Measurements from ENCODE around the gene TEX10. TPM values are rescaled to one million over a fixed set of nuclear protein-coding genes. Genes with fewer than 3 reads are reported as not detected.
A peak's percentile ranks its signal among the peaks of the same experiment; 100 is the strongest.

The TEX10 gene
- total and polyA plus RNA-seq, 2 of the 4 experiments (the other 2 are of a cell fraction), result 16.2 to 43.9 TPM

DNA sequence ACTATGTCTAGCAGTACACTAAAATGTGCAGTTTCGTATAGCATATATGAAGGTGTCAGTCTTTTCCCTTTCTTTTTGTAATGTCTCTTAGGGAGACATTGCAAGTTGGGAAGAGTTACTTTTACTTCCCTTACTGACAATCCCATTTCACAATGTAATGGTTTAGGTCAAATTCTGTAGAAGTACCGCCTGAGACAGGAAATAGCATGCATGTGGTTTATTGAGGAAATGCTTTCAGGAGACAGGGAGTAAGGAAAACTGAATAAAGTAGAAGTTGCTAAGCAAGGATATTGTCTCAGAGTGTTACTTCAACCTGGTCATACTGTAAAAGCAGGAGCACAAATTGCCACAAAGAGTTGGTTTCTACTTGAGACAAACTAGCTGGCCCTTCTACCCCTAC lies 42.1 kb upstream of the TEX10 start:
- Histone ChIP-seq H2BK15ac (ENCODE audit: low read depth, low read length) (no peak overlapping the region), H3K18ac (ENCODE audit: low read depth, low read length) (no peak overlapping the region), H3K4me3 (ENCODE audit: insufficient read depth, low read depth, low read length) (no peak overlapping the region), H2AK9ac (replicated peaks; ENCODE audit: low read depth, low read length, poor library complexity) (no peak overlapping the region), H3K14ac (replicated peaks; ENCODE audit: low read depth, low read length) (no peak overlapping the region), H4K20me1 (ENCODE audit: insufficient read depth, low read length) (no peaks in the 10 kb centered on the region), H3K4me1 (ENCODE audit: control insufficient read depth, insufficient read depth, low read length) (peaks cover 5% of the 10 kb centered on the region), H3K23ac (ENCODE audit: low read depth, low read length) (no peak overlapping the region), H3K27me3 (ENCODE audit: control insufficient read depth, insufficient read depth, low read length) (no peaks in the 10 kb centered on the region), H2BK5ac (ENCODE audit: low read depth, low read length, poor library complexity, severe bottlenecking) (no peak overlapping the region), H3K9me3 (ENCODE audit: control insufficient read depth, insufficient read depth, low read length) (no peaks in the 10 kb centered on the region), H3K9ac (ENCODE audit: low read depth, low read length) (no peak overlapping the region), H2BK120ac (ENCODE audit: low read depth, low read length) (no peak overlapping the region), H3K79me1 (ENCODE audit: low read depth in 1 of 2, low read length in 2 of 2) (no peaks in the 10 kb centered on the region), H3K4ac (ENCODE audit: low read depth, low read length) (no peak overlapping the region), H4K5ac (ENCODE audit: low read depth, low read length) (no peak overlapping the region), H3K4me2 (ENCODE audit: low read depth, low read length) (no peak overlapping the region), H4K91ac (ENCODE audit: insufficient read depth, low read depth, low read length) (no peak overlapping the region), H4K8ac (ENCODE audit: low read depth in 2 of 2, low read length in 2 of 2) (no peak overlapping the region), H3K36me3 (ENCODE audit: control insufficient read depth, insufficient read depth, low read length) (no peaks in the 10 kb centered on the region), H2AFZ (replicated peaks; ENCODE audit: low read length, poor library complexity) (no peak overlapping the region), H3K27ac (ENCODE audit: insufficient read depth, low read length) (no peak overlapping the region), H3K56ac (ENCODE audit: extremely low read depth, insufficient read depth, low read length) (no peak overlapping the region), H2AK5ac (ENCODE audit: low read depth, low read length) (no peak overlapping the region), H2BK20ac (ENCODE audit: low read depth, low read length) (no peak overlapping the region), H3K9me1 (ENCODE audit: insufficient read depth, low read length) (no peaks in the 10 kb centered on the region)
- intact Hi-C loops (cut with micrococcal nuclease) (no loop called here), dilution Hi-C loops (cut with HindIII; ENCODE audit: low sequenced_read_pairs, unreplicated experiment) (no loop called here), in situ Hi-C loops (cut with MboI; ENCODE audit: low sequenced_read_pairs) (no loop called here)
- ATAC-seq (ENCODE audit: low read depth) (no peak), DNase-seq (peak; percentile 12)
- POLR2A ChIA-PET (ENCODE audit: unreplicated experiment), result no interaction called here
- TF ChIP-seq NFE2L2 (IDR thresholded peaks at IDR 0.05; ENCODE audit: low read depth, low read length) (no peak), CHD1 (IDR thresholded peaks at IDR 0.05; ENCODE audit: low read depth, low read length) (no peak), POLR2A (IDR thresholded peaks at IDR 0.05; ENCODE audit: low read depth, low read length) (no peak)
- TF ChIP-seq, protein P1, sequence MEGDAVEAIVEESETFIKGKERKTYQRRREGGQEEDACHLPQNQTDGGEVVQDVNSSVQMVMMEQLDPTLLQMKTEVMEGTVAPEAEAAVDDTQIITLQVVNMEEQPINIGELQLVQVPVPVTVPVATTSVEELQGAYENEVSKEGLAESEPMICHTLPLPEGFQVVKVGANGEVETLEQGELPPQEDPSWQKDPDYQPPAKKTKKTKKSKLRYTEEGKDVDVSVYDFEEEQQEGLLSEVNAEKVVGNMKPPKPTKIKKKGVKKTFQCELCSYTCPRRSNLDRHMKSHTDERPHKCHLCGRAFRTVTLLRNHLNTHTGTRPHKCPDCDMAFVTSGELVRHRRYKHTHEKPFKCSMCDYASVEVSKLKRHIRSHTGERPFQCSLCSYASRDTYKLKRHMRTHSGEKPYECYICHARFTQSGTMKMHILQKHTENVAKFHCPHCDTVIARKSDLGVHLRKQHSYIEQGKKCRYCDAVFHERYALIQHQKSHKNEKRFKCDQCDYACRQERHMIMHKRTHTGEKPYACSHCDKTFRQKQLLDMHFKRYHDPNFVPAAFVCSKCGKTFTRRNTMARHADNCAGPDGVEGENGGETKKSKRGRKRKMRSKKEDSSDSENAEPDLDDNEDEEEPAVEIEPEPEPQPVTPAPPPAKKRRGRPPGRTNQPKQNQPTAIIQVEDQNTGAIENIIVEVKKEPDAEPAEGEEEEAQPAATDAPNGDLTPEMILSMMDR (conservative IDR thresholded peaks at IDR 0.05; ENCODE audit: low read depth, low read length), result no peak
- CTCF ChIA-PET, result no interaction called here
- no TSS peak for BruUV-seq (replicated peaks)
- WGBS, 2 experiments (ENCODE audit: extremely low coverage in 2 of 2, insufficient read length in 1 of 2), result 100% methylated on average over 1 of the region's 2 CpGs; no CpG with 5 or more reads in 1 of the 2 experiments

Measured in IMR-90 (cell line).